HG03097 (cell line): ENCODE results near the gene MRPL10.

Source experiments
- ATAC-seq: cut with Tn5 transposase; IDR thresholded peaks from one replicate; pipeline ENCODE4 v1.9.1; 2021; ENCODE audit not compliant: unreplicated experiment, low FRiP score

Gene MRPL10

DNA sequence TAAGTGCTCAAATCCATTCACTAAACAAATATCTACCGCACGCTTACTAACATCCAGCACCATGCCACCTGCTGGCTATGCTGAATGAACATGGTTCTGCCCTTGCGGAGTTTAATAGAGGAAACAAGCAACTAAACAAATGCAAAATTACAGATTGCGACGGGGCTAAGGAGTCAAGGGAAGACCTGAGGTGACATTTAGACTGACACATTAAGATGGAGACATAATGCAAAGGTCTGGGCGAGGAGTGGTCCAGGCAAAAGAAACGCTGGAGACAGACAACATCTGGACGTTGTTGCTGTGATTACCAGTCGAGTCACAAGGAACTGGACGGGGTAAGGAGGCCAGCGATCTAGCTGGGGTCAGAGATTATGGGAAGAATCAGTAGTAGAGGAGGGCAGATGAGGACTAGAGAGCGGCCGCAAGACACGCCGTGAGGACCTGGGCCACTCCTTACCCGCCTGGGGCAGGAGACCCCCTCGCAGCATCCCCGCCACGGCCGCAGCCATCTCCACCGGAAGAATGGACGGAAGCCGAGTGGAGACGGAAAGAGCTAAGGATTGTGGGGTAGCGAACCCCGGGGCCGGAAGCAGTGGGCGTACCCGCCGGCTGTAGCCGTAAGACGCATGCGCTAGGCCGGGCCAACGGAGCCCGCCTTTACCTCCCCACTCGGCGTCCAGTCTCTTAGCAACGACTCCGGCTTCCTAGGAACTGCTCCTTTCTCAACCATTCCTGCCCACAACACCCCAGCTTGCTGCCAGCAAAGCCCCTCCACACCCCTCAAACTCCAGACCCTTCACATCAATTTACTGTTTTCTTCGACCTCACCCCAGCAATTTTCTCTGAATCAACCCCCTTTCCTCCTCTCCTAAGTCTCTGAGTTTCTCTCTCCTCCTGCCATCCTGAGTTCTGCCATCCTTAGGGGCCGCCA is at the start of gene MRPL10, which contains the start of gene LRRC46:
Gene MRPL10, minus strand, starts transcription at position 539 of the 931 bp plus-strand sequence. Its CDS starts 30 bp downstream, at position 509.
Gene LRRC46, plus strand, starts transcription at position 668 of the 931 bp plus-strand sequence. CDS start 320 bp downstream, outside the sequence.
- peak; percentile 83 for ATAC-seq

DNA sequence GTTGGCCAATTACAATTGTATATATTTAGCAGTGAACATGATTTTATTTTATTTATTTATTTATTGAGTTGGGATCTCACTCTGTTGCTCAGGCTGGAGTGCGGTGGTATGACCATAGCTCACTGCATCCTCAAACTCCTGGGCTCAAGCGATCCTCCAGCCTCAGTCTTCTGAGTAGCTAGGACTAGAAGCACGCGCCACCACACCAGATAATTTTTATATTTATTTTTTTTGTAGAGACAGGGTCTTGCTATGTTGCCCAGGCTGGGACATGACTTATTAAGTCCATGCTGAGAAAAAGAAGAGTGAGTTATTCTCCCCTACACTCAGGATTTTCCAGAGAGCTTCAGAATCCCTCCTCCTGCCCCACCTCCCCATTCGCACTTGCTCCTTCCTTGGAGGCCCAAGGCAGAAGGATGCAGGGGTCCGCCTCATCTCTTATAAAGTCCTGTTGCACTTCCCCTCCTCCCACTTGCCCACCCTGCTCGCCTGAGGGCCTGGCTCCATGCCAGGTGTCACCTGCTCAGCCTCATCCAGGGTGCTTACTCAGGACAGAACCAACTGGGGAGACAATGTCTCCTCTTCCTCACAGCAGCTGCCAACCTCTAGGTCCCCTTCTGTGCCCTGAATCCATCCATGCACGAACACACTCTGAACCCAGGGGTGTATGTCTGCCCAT is 48.6 kb upstream of the MRPL10 start:
- ATAC-seq, result no peak

DNA sequence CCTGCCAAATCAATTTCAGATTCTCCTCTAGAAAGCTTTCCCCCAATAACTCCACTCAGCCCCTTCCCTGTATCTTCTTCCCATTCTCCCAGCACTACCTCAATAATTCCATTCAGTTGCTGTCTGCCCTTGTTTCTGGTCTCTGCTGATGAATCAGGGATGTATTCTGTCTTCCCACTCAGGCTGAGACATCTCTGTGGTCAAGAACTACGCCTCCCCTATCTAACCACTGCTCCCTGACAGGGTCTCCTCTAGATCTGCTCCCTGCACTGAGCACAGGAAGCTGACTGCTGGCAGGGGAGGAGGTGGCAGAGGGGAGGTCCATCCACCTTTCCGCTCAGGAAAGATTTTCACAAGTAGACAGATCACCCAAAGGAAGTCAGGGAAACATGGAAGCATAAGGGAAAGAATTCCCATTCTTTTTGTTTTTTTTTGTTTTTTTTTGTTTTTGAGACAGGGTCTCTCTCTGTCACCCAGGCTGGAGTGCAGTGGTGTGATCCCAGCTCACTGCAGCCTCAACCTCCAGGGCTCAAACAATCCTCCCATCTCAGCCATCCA is 47.8 kb upstream of the MRPL10 start:
- ATAC-seq, result no peak

DNA sequence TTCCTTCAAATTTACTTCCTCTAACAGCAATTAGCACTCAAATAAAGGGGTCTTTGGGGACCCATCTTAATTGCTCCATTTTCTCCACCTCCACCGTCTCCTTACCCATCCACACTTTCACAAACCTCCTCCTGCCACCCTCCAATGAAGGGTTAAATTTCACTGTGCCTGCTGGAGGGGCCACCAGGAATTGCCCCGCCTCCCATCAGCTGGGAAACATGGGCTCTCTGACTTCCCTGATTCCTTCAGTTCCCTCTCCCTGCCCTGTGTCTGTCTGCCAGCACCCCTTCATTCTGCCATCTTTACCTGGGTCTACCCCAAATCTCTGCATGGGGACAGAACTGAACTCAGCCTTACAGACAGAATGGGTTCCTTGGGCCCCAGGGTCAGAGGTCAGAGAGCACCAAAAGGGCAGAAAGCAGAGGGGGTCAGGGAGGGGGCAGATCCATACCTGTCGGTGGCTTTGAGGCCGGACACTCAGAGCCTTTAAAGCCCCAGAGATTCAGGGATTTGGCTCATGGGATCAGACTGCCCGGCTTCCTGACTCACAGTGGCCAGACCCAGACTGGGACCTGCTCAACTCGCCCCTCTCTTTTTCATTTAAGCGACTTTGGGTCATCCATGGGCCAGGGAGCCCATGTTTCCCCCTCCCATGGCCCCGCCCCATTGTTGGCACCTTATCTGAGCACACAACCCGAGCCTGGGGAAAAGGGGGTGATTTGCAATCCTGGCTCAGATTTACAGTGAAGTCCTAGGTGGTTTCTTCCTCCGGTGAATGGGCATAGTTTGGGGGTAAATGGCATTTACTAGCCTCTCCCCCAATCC is 47.1 kb upstream of the MRPL10 start:
- ATAC-seq, result no peak

DNA sequence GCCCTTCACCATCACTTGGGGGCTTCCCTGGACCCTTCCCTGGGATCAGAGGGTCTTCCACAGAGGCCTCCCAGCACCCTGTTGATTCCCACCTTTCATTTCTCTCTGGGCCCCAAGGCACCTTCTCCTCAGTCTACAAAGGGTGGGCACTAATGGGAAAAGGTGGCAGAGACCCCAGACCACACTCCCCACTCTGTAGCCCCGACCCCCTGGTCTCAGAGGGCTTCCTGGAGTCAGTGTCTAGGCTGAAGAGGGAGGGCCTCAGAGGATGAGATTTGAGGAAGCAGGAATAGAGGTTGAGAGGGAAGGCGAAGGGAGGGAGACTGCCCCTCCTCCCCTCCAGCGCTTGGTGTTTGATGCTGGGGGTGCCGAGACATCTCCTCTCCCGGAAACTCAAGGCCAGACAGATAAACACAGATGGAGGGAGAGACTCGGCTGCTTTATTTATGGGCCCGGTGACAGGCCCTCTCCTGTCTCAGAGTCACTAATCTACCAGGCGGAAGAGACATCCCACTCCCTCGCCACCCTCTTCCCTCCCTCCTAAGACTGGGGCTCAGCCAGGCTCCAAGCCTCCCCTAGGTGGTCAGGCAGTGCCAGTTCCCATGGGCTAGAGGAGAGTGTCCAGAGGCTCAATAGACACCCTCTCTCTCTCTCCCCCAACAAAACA is 46.2 kb upstream of the MRPL10 start:
- no peak for ATAC-seq

DNA sequence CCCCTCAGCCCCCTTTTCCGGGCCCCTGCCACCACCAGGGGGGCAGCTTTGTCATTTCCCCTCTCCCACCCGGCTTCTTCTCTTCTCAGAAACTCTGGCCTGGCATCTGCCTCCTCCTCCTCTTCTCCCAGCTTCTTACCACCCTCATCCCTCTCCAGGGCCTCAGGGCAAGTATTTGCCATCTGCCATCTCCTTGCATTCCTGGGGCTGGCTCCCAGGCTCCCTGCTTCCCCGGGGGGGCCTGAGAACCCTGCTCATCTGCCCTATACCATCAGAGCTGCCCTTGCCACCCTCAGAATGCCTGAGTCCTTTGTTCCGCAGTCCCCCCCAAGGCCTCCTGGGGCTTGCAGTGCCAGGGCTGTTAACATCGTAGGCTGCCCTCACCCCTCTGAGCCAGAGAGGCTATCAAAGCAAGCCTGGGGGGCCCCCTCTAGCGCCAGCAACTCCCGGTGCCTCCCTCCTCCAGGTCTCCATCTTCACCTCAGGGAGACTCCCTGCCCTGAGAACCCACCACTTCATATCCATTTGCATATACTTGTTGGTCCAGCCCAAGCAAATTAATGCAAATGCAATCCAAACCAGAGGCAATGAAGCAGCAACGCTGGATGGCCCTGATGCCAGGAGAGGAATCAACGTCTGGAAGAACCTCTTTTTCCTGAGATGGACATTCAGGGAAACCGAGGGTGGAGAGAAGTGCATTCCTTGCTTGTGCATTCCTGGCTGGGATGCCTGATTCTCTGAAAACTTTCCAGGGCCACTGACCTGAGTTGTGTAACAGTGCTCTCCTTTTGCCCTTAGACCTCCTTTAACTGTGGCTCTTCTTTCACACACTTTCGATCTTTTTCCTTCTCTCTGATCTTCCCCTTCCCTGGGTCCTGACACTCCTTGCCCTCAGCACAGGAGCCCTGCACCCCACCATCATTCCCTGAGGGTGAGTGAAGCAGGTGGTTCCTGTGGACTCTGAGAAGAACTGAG is 44.0 kb upstream of the MRPL10 start:
- ATAC-seq, result no peak

DNA sequence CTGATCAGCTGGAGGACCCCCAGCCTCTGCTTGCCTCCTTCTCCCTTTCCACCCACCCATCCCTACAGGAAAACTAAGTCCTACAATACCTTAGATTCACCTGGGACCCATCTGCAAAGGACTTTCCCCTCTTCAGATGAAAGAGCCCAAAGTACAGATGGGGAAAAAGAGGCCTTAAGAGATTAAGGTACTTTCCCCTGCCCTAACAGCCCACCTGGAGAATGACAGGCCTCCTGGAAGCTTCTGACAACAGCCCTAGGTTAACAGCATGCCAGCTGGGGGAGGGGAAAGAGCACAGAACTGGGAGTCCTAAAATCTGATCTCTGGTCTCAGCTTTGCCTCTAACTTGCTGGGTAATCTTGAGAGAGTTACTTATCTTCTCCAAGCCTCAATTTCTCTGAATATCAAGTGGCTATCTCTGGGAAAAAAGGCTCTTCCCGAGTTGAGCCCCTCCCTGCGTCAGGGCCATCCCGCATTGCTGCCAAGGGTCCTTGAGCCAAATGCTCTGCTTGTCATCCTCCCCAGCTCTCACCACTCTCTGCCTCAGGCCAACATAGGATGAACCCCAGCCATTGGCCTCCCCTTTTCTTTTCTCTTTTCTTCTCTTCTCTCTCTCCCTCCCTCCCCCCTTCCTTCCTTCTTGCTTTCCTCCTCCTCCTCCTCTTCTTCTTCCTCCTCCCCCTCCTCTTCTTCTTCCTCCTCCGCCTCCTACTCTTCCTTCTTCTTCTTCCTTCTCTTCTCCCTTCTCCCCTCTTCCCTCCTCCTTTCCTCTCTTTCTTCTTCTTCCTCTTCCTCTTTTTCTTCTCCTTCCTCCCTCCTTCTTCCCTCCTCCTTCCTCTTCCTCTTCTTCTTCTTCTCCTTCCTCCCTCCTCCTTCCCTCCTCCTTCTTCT is 42.1 kb upstream of the MRPL10 start:
- no peak for ATAC-seq

DNA sequence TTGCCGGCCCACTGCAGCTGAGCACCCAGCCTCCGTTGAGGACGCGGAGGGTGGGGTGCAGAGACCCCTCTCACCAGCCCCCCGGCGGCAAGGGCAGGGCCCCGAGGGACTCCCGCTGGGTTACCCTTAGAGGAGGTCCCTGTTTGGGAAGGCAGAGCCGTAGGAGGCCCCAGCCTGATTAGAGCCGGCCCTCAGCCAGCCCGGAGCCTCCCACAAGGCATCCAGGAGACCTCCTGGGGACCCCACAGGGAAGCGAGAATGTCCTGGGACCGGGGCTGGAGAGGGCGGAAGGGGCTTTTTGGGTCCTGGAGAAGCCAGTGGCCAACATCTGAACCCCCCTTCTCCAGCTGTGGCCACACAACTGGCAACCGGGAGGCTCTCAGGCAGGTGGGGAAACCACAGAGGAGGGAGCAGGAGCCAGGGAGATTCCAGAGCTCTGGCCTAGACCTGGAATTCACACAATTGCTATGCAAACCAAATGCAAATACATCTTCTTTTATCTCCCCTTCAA is 41.4 kb upstream of the MRPL10 start:
- ATAC-seq, result no peak

DNA sequence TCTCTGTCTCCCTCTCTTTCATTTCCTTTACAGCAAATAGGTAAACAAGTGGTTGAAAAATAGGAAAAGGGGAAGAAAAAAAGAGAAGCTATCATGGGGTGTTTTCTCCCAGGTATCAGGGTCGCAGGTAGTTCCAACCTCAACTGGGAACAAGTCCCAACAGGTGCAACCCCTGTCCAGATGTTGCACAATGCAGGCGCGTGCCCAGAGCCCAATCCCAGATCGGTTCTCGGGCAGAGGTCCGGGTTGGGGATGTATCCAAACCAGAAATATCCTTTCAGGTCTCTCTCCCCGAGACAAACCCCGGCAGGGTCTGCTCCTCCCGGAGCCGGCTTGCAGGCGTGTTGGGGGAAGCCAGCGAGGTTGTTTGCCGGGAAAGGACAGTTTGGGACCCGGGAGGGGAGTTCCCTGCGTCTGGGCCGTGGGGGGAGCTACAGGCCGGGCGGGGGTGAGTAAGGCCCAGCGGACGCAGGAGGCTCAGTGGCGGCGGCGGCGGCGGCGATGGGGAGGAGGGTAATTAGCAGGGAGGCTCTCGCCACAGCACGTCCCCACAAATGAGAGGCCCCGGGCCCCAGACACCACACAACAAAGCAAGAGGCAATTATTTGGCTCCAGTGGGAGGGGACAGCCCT is 40.8 kb upstream of the MRPL10 start:
- ATAC-seq, result no peak

DNA sequence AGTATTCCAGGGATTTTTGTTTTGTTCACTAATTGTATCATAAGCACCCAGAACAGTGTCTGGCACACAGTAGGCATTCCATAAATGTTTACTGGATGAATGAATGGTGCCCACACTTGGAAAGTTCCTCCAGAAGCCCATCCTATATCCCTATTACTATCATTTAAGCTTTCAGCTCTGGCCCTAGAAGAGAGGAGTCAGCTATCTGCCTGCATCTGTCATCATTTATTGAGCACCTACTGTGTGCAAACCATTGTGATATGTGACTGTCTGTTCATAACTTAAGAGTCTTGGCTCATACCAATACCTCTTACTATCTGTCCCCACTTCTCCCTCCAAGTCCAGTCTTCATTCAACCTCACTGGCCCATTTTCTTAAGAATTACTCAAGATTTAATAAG is 39.7 kb upstream of the MRPL10 start:
- no peak for ATAC-seq

DNA sequence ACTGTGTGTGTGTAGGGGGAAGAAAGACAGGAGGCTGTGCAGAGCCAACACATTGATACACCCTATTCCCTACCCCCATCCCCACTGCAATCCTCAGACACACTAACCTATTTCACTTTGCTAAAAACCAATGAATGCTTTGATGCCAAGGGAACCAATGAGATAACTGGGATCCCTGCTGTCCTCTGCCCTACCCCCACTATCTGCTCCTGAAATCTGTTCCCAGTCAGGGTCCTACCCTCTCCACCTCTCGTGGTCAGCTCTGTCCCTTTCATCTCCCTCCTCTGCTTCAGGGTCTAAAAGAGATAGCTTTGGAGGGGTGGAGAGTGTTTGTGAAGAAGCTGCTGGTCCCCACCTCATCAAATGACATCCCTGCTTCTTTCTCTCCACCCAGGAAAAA is 38.7 kb upstream of the MRPL10 start:
- ATAC-seq, result no peak

DNA sequence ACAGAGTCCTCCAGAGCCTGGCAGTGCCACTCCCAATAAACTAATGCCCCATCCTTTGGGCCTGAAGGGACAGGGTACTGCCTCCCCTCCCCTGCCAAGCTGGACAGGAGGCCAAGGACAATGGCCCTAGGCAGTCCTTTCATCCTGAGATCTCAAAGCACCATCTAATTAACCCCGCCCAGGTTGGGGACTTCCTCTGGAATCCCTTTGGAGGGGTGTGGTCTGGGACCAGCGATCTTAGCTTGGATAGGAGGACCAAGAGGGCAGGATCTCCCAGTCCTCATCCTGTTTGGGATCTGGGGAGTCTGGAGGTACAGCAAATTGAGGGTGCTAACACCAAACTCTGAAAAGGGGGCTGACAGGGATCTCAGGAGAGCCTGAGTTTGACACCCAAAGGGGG is 37.8 kb upstream of the MRPL10 start:
- ATAC-seq, result no peak

DNA sequence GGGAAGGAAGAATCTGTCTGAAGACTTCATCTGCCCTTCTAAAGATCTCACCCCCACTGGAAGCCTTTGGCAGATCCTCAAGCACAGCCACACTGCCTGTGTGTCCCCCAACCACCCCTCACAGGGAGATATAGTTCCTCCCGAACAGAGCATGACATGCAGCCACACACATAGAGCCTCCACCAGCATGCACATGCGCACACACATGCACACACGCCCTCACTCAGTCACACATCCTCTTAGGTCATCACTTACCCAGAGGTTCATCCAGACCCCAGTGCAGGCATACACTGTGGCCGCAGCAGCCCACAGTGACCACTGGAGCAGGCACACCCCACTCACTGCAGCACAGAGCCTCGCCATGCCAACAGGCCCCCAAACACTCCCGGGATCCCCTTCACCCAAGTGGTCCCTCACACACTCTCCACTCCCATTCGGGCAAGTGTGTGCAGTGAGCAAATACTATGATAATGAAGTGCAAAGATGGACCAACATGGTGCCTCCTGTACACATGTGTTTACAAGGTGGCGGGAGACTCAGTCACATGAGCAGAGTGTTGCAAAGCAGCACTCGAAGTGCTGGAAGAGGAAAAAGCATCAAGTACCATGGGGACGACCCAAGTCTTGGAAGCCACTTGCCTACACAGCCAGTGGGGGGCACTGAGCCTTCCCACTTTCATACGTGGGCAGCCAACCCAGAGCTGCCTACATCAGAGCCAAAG is 36.6 kb upstream of the MRPL10 start:
- no peak for ATAC-seq

DNA sequence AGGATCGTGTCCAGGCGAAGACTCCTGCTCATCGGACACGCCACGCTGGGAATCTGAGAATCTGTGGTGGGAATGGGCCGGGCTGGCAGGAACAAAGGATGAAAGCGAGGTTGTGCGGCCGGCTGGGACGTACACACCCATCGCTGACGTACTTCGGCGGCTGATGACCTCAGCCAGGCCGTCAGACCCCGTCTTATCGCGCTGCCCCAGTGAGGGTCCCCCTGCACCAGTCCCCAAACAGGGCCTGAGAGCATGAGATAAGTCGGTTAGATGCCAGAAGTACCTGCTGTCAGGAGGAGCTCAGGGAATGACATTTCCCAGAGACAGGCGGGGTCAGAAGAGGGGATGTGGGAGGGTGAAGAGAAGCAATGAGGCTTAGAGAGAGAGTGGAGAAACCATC is 35.6 kb upstream of the MRPL10 start:
- ATAC-seq, result no peak

DNA sequence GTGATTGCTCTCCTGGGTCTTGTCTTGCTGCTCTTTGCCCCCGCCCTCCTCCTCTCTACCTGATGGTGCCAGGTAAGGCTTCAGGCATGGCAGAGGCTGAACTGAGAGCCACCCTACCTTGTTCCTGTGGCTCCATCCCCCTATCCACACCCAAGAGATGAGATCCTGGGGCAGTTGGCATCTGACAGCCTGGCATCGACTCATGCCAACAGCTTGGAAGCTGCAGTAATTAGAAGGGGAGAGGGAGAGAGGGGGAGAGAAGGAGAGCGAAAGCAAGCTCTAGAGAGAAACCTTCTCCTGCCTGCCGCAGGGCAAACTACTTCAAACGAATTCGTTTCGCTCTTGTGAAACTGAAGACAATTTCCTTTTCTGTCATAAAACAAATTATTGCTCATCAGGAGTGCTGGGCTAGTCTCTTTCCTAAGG is 33.5 kb upstream of the MRPL10 start:
- no peak for ATAC-seq

DNA sequence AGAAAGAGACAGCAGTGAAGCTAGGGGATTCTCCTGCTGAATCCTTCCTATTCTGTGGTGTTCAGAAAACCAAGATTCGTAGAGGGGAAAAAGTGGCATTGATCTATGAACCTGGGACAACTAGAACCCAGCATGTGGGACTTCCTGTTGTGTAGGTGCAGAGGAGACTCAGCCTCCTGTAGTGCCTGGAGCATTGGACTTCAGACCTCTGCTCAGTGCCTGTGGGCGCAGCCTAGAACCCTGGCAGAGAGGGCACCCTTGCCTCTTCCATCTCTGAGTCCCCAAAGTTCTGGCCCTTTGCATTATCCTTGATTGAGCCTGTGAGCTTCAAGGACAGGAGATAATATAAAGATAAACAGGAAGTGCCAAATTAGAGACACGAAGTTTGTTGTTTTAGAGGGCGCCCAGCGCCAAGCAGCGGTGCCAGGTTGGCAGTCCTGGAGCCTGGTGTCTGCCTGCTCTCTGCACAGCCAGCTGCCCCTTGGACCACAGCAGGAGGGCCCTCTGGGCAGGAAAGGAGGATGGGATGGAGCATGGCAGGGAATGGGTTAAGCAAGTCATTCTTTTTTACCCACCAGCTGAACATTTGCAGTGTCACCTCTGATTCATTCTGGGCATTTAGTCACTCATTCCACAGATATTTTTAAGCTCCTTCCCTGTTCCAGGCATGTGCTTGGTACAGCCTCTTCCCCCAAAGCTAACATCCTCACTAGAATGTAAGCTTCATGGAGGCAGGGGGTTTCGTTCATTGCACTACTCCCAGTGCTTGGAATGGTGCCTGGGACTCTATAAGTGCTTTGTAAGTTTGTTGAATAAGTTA is 31.5 kb upstream of the MRPL10 start:
- no peak for ATAC-seq
